ENCODE data around the gene TMTC1.

DNA sequence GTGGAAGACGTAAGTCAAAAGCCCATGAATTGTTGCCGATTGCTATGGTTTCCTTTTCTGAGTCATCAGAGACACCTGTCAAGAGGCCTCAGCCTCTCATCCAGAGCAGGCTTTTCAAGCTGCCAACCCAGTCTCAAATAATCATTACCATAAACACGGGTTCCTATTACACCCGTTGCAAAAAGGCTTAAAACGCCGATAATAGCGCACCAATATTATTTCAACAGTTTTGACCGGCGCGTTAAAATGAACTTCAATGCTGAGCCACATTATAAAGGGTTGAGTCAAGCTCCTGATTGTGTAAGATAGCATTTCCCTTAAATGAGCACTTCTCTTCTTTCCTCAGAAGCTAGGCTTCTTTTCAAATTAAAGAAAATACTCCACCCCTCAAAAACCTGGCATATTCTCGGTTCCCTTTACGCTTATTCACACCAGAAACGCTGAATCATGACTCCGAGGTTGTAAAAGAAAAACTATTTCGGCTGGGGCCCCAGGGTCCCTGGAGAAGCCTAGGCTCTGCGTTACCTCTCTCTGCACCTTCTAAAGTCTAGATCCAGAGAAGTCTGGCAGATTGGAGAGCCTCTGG is 1.4 kb downstream of the TMTC1 start:
- TF ChIP-seq YY1 (IDR thresholded peaks at IDR 0.05; ENCODE audit: insufficient read depth, insufficient read length): no peak
- TF ChIP-seq ZNF274 (IDR thresholded peaks at IDR 0.05; ENCODE audit: low read depth, low read length): no peak
